OCI-LY3 (cell line): ENCODE data around the gene FTO.

ENCODE experiments used
- CTCF ChIP-seq: fragments of 200-600, 300-600 bp; sonication (generic); IDR thresholded peaks from 2 replicates; pipeline ENCODE4 v1.5.1; 2014; ENCODE audit warnings: antibody characterized with exemption, low read length, low read depth
- EZH2phosphoT487 ChIP-seq: fragments of 200-600 bp; shearing (Covaris generic); IDR thresholded peaks from 2 replicates; pipeline ENCODE4 v1.6.1; 2018; ENCODE audit warnings: antibody characterized with exemption, mixed run types, low read depth

- TF ChIP-seq EZH2phosphoT487: no peak
- TF ChIP-seq CTCF: no peak
These were observed 31.5 kb upstream of the FTO start for GRCh38 chr16:53672461-53672860.
